Measurements from ENCODE around the gene ASAP3. TPM values are rescaled to one million over a fixed set of nuclear protein-coding genes. Genes with fewer than 3 reads are reported as not detected.
A peak's percentile ranks its signal among the peaks of the same experiment; 100 is the strongest.

The ASAP3 gene
- total and polyA plus RNA-seq, 4 donors, result 33.3 to 60.6 (median 38.1) TPM

DNA sequence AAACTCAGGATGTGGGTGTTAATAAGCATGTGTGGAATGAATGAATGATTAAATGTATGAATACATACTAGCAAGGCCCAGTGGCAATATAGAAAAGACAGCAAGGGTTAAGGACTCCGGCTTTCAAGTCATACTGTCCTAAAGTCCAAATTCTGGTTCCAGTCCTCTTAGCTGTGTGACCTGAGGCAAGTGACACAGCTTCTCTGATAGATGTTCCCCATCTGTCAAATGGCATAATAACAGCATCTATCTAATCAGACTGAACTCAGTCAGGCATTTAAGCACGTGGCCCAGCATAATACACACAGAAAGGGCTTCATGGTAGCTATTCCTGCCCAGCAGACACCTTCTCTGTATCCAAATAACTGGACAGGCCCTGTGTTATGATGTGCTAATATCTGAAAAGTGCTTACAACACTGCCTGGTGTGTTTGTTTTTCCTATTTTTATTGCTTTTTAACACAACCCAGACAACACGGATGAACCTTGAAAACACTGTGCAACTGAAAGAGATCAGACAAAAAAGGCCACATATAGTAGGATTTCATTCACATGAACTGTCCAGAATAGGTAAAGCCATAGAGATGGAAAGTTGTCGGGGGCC, 12.4 kb downstream of the ASAP3 start:
- DNase-seq (ENCODE audit: low read depth in 4 of 6, low spot score in 6 of 6), result no peak
- H3K9me3 ChIP-seq (ENCODE audit: control insufficient read depth, insufficient read depth, low read length), result no peaks in the 10 kb centered on the region
- no peak overlapping the region for H3K4me3 ChIP-seq (ENCODE audit: low read depth, low read length)
- no peaks in the 10 kb centered on the region for H3K36me3 ChIP-seq (ENCODE audit: control insufficient read depth, insufficient read depth, low read length)
- no peaks in the 10 kb centered on the region for H3K27me3 ChIP-seq (ENCODE audit: control insufficient read depth, insufficient read depth, low read length)
- no peak overlapping the region for H3K27ac ChIP-seq (ENCODE audit: low read depth, low read length)
- H3K4me1 ChIP-seq (ENCODE audit: control insufficient read depth, insufficient read depth, low read length), result peaks cover 25% of the 10 kb centered on the region
- WGBS (ENCODE audit: insufficient coverage), result 100% methylated on average over 1 of the region's 4 CpGs

DNA sequence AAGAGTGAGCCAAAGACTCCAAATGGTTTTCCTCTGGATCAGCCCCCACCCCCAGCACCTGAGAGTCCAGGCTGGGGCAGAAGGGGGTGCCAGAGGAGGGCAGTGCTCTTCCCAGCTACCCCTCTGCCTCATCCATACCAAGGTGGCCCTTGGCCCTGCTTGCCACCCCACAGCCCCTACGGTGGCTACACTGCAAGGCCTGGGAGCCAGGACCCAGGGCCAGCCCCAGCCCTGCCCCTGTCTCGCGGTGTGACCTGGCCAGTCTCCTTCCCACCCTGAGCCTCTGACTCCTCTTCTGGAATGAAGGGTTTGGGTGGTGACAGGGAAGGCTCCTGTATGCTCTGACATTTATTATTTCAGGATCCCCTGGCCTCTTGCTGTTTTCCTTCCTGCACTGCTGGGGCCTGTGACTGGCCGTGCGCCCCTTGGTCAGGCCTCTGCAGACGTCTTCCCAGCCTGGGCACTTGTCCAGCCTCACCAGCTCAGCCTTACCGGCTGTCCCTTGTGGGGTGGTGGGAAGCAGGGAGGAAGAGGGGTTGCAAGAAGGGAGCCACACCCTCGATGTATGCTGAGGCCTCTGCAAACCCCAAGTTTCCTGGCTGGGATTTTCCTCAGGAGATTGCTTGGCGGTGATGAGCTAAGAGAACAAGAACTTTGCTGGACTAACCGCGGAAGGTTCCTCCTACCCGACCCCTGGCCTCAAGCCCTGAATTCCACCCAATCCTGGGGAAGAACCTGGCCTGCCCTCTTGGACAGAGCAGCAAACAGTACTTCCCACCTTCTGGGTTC, 13.5 kb downstream of the ASAP3 start:
- Histone ChIP-seq H3K27ac (ENCODE audit: low read depth, low read length) (peak overlapping the region; percentile 29), H3K36me3 (ENCODE audit: control insufficient read depth, insufficient read depth, low read length) (no peaks in the 10 kb centered on the region), H3K27me3 (ENCODE audit: control insufficient read depth, insufficient read depth, low read length) (no peaks in the 10 kb centered on the region), H3K9me3 (ENCODE audit: control insufficient read depth, insufficient read depth, low read length) (no peaks in the 10 kb centered on the region), H3K4me1 (ENCODE audit: control insufficient read depth, insufficient read depth, low read length) (peaks cover 36% of the 10 kb centered on the region), H3K4me3 (ENCODE audit: low read depth, low read length) (no peak overlapping the region)
- WGBS (ENCODE audit: insufficient coverage), result 70% methylated on average over 8 of the region's 12 CpGs
- peak in 1 of 6 donors; percentile 30 for DNase-seq (ENCODE audit: low read depth in 4 of 6, low spot score in 6 of 6)

- peaks cover 33% of the 10 kb centered on the region for H3K4me1 ChIP-seq (ENCODE audit: control insufficient read depth, insufficient read depth, low read length)
- no peak overlapping the region for H3K4me3 ChIP-seq (ENCODE audit: low read depth, low read length)
- H3K27ac ChIP-seq (ENCODE audit: low read depth, low read length), result no peak overlapping the region
These were observed 14.5 kb downstream of the ASAP3 start for GRCh38 chr1:23469372-23469982.

GRCh38 chr1:23466423-23466989, 17.5 kb downstream of the ASAP3 start:
- peak overlapping the region; percentile 65 for H3K27ac ChIP-seq (ENCODE audit: low read depth, low read length)
- no peaks in the 10 kb centered on the region for H3K9me3 ChIP-seq (ENCODE audit: control insufficient read depth, insufficient read depth, low read length)
- peaks cover 30% of the 10 kb centered on the region for H3K4me1 ChIP-seq (ENCODE audit: control insufficient read depth, insufficient read depth, low read length)
- WGBS (ENCODE audit: insufficient coverage), result 72% methylated on average over 2 of the region's 3 CpGs
- H3K36me3 ChIP-seq (ENCODE audit: control insufficient read depth, insufficient read depth, low read length), result no peaks in the 10 kb centered on the region
- no peaks in the 10 kb centered on the region for H3K27me3 ChIP-seq (ENCODE audit: control insufficient read depth, insufficient read depth, low read length)
- peak in 3 of 6 donors; percentile 35 to 81 (median 67) for DNase-seq (ENCODE audit: low read depth in 4 of 6, low spot score in 6 of 6)
- H3K4me3 ChIP-seq (ENCODE audit: low read depth, low read length), result no peak overlapping the region

More at GRCh38 chr1:23469372-23469982, 14.5 kb downstream of the ASAP3 start:
- Histone ChIP-seq H3K36me3 (ENCODE audit: control insufficient read depth, insufficient read depth, low read length) (no peaks in the 10 kb centered on the region), H3K9me3 (ENCODE audit: control insufficient read depth, insufficient read depth, low read length) (no peaks in the 10 kb centered on the region), H3K27me3 (ENCODE audit: control insufficient read depth, insufficient read depth, low read length) (no peaks in the 10 kb centered on the region)
- no peak for DNase-seq (ENCODE audit: low read depth in 4 of 6, low spot score in 6 of 6)
- 37% methylated on average over 2 of the region's 5 CpGs for WGBS (ENCODE audit: insufficient coverage)

DNA sequence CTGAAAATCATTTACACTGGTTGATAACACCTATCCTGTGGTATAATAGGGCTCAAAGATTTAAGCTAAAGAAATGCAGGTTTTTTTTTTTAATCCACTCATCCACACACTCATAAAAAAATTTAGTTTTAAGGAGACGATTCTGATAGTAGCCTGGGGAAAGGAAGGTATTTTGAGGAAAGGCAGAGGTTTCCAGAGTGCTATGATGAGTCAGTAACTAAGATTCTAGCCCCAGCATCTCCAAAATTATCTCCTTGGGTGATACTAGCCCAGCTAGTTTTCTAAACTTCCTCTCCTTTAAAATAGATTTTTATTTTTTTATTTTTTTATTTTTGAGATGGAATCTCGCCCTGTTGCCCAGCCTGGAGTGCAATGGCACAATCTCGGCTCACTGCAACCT, 20.7 kb downstream of the ASAP3 start:
- 100% methylated on average over 2 of the region's 3 CpGs for WGBS (ENCODE audit: insufficient coverage)
- Histone ChIP-seq H3K9me3 (ENCODE audit: control insufficient read depth, insufficient read depth, low read length) (no peaks in the 10 kb centered on the region), H3K27me3 (ENCODE audit: control insufficient read depth, insufficient read depth, low read length) (no peaks in the 10 kb centered on the region)

GRCh38 chr1:23462766-23463165, 21.2 kb downstream of the ASAP3 start:
- H3K27me3 ChIP-seq (ENCODE audit: control insufficient read depth, insufficient read depth, low read length), result no peaks in the 10 kb centered on the region
- H3K4me1 ChIP-seq (ENCODE audit: control insufficient read depth, insufficient read depth, low read length), result peaks cover 18% of the 10 kb centered on the region
- no peak overlapping the region for H3K27ac ChIP-seq (ENCODE audit: low read depth, low read length)
- no peak for DNase-seq (ENCODE audit: low read depth in 4 of 6, low spot score in 6 of 6)
- H3K9me3 ChIP-seq (ENCODE audit: control insufficient read depth, insufficient read depth, low read length), result no peaks in the 10 kb centered on the region
- no peak overlapping the region for H3K4me3 ChIP-seq (ENCODE audit: low read depth, low read length)
- no peaks in the 10 kb centered on the region for H3K36me3 ChIP-seq (ENCODE audit: control insufficient read depth, insufficient read depth, low read length)
- WGBS (ENCODE audit: insufficient coverage), result 92% methylated on average over 1 of the region's 2 CpGs

More for the DNA sequence above, 20.7 kb downstream of the ASAP3 start:
- no peak overlapping the region for H3K4me3 ChIP-seq (ENCODE audit: low read depth, low read length)
- H3K27ac ChIP-seq (ENCODE audit: low read depth, low read length), result no peak overlapping the region
- no peaks in the 10 kb centered on the region for H3K36me3 ChIP-seq (ENCODE audit: control insufficient read depth, insufficient read depth, low read length)
- DNase-seq (ENCODE audit: low read depth in 4 of 6, low spot score in 6 of 6), result no peak
- H3K4me1 ChIP-seq (ENCODE audit: control insufficient read depth, insufficient read depth, low read length), result peaks cover 18% of the 10 kb centered on the region

- H3K4me3 ChIP-seq (ENCODE audit: low read depth, low read length), result no peak overlapping the region
- no peak overlapping the region for H3K27ac ChIP-seq (ENCODE audit: low read depth, low read length)
- peaks cover 2% of the 10 kb centered on the region for H3K36me3 ChIP-seq (ENCODE audit: control insufficient read depth, insufficient read depth, low read length)
- H3K4me1 ChIP-seq (ENCODE audit: control insufficient read depth, insufficient read depth, low read length), result peaks cover 10% of the 10 kb centered on the region
- no peak for DNase-seq (ENCODE audit: low read depth in 4 of 6, low spot score in 6 of 6)
- no peaks in the 10 kb centered on the region for H3K9me3 ChIP-seq (ENCODE audit: control insufficient read depth, insufficient read depth, low read length)
- no peaks in the 10 kb centered on the region for H3K27me3 ChIP-seq (ENCODE audit: control insufficient read depth, insufficient read depth, low read length)
- no CpG with 5 or more reads among the region's 3 CpGs for WGBS (ENCODE audit: insufficient coverage)
These were observed 22.9 kb downstream of the ASAP3 start for GRCh38 chr1:23461050-23461449.

GRCh38 chr1:23460519-23460918, 23.5 kb downstream of the ASAP3 start:
- no peaks in the 10 kb centered on the region for H3K27me3 ChIP-seq (ENCODE audit: control insufficient read depth, insufficient read depth, low read length)
- peaks cover 7% of the 10 kb centered on the region for H3K36me3 ChIP-seq (ENCODE audit: control insufficient read depth, insufficient read depth, low read length)
- no peaks in the 10 kb centered on the region for H3K9me3 ChIP-seq (ENCODE audit: control insufficient read depth, insufficient read depth, low read length)
- no peak for DNase-seq (ENCODE audit: low read depth in 4 of 6, low spot score in 6 of 6)
- no CpG with 5 or more reads among the region's 4 CpGs for WGBS (ENCODE audit: insufficient coverage)
- no peak overlapping the region for H3K27ac ChIP-seq (ENCODE audit: low read depth, low read length)
- peaks cover 5% of the 10 kb centered on the region for H3K4me1 ChIP-seq (ENCODE audit: control insufficient read depth, insufficient read depth, low read length)
- H3K4me3 ChIP-seq (ENCODE audit: low read depth, low read length), result no peak overlapping the region

DNA sequence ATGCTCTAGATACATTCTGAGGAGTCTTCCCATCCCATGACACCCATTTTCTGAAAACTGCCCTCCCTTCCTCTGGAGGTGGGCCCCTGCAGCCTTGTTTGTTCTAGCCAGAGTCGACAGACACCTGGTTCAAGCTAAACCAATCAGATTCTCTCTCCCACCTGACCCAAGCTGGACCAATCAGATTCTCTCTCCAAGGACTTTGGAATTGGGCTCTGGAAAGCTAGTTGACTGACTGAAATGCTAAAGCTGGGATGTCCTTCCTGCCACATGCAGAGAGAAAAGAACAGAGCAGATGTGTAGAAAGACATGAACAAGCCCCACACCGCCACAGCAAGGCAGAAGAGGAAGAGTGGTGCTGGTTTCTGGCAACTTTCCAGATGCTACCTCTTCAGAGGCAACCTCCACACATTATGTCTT, 24.6 kb downstream of the ASAP3 start:
- H3K4me3 ChIP-seq (ENCODE audit: low read depth, low read length), result no peak overlapping the region
- WGBS (ENCODE audit: insufficient coverage), result no CpG with 5 or more reads among the region's 2 CpGs

More for the DNA sequence above, 24.6 kb downstream of the ASAP3 start:
- no peak overlapping the region for H3K27ac ChIP-seq (ENCODE audit: low read depth, low read length)
- H3K4me1 ChIP-seq (ENCODE audit: control insufficient read depth, insufficient read depth, low read length), result no peaks in the 10 kb centered on the region
- no peaks in the 10 kb centered on the region for H3K27me3 ChIP-seq (ENCODE audit: control insufficient read depth, insufficient read depth, low read length)
- no peaks in the 10 kb centered on the region for H3K9me3 ChIP-seq (ENCODE audit: control insufficient read depth, insufficient read depth, low read length)
- DNase-seq (ENCODE audit: low read depth in 4 of 6, low spot score in 6 of 6), result no peak
- peaks cover 16% of the 10 kb centered on the region for H3K36me3 ChIP-seq (ENCODE audit: control insufficient read depth, insufficient read depth, low read length)

Measured in spinal cord (tissue), 10 donors.